Prostate gland (tissue), 2 donors: ENCODE measurements around the gene LRRC32.

ENCODE experiments used
- POLR2A ChIP-seq: fragments of 450-650 bp; IDR thresholded peaks from one replicate; pipeline ENCODE4 v1.6.1; 2016; ENCODE audit warnings: antibody characterized with exemption, mild to moderate bottlenecking
- POLR2AphosphoS5 ChIP-seq: sonication (generic); formaldehyde crosslinking; IDR thresholded peaks from one replicate; pipeline ENCODE4 v1.6.1; 2017; ENCODE audit warnings: antibody characterized with exemption
- TF ChIP-seq, protein P1 (sequence below), 4 experiments: fragments of 200-600 bp in 2 of 4; fragments of 450-650 bp in 2 of 4; sonication (generic) in 2 of 4; IDR thresholded peaks; 1 replicate in 3 of 4; 2 replicates in 1 of 4; pipeline ENCODE4 v1.5.1; 2016 to 2019; ENCODE audit warnings: antibody characterized with exemption in 4 of 4, mild to moderate bottlenecking in 2 of 4, moderate library complexity in 2 of 4

DNA sequence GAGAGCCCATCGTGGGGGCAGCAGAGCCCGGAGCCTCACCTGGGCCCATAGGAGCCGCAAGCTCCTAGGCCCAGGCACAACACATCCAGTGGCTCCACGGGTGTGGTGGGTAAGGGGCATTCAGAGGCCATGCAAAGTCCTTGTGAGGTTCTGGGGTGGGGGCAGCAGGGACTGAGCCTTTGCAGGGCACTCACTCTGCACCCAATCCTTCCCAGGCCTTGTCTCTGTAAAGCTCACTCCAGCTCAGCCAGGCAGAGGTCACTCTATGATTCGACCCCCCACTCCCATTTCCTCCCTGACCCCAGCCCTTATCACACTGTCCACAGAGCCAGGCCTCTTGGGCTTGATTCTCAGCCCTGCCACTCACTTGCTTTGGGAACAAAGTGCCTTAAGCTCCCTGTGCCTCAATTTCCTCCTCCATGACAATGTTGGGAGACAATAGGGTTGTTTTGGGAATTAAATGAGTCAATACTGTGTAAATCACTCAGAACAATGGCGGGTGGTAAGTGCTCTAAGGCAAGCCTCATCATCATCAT, 46.6 kb downstream of the LRRC32 start:
- no peak for TF ChIP-seq POLR2A
- TF ChIP-seq, protein P1, sequence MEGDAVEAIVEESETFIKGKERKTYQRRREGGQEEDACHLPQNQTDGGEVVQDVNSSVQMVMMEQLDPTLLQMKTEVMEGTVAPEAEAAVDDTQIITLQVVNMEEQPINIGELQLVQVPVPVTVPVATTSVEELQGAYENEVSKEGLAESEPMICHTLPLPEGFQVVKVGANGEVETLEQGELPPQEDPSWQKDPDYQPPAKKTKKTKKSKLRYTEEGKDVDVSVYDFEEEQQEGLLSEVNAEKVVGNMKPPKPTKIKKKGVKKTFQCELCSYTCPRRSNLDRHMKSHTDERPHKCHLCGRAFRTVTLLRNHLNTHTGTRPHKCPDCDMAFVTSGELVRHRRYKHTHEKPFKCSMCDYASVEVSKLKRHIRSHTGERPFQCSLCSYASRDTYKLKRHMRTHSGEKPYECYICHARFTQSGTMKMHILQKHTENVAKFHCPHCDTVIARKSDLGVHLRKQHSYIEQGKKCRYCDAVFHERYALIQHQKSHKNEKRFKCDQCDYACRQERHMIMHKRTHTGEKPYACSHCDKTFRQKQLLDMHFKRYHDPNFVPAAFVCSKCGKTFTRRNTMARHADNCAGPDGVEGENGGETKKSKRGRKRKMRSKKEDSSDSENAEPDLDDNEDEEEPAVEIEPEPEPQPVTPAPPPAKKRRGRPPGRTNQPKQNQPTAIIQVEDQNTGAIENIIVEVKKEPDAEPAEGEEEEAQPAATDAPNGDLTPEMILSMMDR (IDR thresholded peaks at IDR 0.05) = no peak
- TF ChIP-seq POLR2AphosphoS5 = no peak
